ENCODE measurements around the gene TMPRSS11A. TPM values are rescaled to one million over a fixed set of nuclear protein-coding genes. Genes with fewer than 3 reads are reported as not detected.

Gene TMPRSS11A
- total and polyA plus RNA-seq, 4 donors, result not detected

DNA sequence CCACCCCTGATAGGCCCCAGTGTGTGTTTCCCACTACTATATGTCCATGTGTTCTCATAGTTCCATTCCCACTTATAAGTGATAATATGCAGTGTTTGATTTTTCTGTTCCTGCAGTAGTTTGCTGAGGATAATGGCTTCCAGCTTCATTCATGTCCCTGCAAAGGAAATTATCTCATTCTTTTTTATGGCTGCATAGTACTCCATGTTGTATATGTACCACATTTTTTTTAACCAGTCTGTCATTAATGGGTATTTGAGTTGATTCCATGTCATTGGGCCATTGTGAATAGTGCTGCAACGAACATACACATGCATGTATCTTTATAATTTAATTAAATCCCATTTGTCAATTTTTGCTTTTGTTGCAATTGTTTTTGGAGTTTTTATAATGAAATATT is 10.3 kb upstream of the TMPRSS11A start:
- no peaks in the 10 kb centered on the region for H3K4me1 ChIP-seq (ENCODE audit: control insufficient read depth in 5 of 5, insufficient read depth in 5 of 5, low read length in 5 of 5)
- H3K4me3 ChIP-seq, result no peak overlapping the region
- DNase-seq (no peak), ATAC-seq (ENCODE audit: insufficient read depth, low FRiP score) (no peak)
- H3K9me3 ChIP-seq (ENCODE audit: control insufficient read depth in 4 of 4, insufficient read depth in 3 of 4, low read length in 3 of 4), result peaks cover 0 to 5% (median 0%) of the 10 kb centered on the region in 4 donors
- no peak overlapping the region for H3K27ac ChIP-seq (ENCODE audit: low read depth in 1 of 2, low read length in 1 of 2)
- no peaks in the 10 kb centered on the region for H3K36me3 ChIP-seq (ENCODE audit: control insufficient read depth in 4 of 4, insufficient read depth in 4 of 4, low read length in 4 of 4)
- no peaks in the 10 kb centered on the region for H3K27me3 ChIP-seq (ENCODE audit: control insufficient read depth in 3 of 3, insufficient read depth in 3 of 3, low read length in 2 of 3)
- 81 to 84% methylated on average over 1 of the region's 1 CpG for WGBS, 2 donors
- TF ChIP-seq, protein P1, sequence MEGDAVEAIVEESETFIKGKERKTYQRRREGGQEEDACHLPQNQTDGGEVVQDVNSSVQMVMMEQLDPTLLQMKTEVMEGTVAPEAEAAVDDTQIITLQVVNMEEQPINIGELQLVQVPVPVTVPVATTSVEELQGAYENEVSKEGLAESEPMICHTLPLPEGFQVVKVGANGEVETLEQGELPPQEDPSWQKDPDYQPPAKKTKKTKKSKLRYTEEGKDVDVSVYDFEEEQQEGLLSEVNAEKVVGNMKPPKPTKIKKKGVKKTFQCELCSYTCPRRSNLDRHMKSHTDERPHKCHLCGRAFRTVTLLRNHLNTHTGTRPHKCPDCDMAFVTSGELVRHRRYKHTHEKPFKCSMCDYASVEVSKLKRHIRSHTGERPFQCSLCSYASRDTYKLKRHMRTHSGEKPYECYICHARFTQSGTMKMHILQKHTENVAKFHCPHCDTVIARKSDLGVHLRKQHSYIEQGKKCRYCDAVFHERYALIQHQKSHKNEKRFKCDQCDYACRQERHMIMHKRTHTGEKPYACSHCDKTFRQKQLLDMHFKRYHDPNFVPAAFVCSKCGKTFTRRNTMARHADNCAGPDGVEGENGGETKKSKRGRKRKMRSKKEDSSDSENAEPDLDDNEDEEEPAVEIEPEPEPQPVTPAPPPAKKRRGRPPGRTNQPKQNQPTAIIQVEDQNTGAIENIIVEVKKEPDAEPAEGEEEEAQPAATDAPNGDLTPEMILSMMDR (IDR thresholded peaks at IDR 0.05; ENCODE audit: control extremely low read depth, extremely low read depth), result no peak
- no peak overlapping the region for H3K9ac ChIP-seq (ENCODE audit: insufficient read depth in 1 of 2, low read length in 2 of 2)

DNA sequence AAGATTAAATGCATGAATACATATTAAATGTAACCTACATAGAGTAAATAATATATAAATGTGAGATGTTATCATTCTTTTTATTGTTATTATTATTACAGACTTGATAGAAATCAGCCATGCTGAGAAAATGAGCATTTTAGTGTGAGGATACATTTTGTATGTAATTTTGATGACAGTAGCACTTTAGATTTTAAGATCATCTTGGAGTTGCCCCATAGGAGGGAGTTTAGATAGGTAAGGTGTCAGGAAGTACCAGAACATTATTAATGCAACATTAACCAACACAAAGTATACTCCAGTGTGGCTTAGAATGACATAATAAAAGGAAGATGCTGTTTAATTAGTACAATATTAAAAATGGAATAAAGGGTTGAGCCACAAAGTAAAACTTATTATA is 8.4 kb downstream of the TMPRSS11A start:
- H3K27me3 ChIP-seq (ENCODE audit: control insufficient read depth in 3 of 3, insufficient read depth in 3 of 3, low read length in 2 of 3), result no peaks in the 10 kb centered on the region
- no peak overlapping the region for H3K4me3 ChIP-seq
- DNase-seq (no peak), ATAC-seq (ENCODE audit: insufficient read depth, low FRiP score) (no peak)
- H3K4me1 ChIP-seq (ENCODE audit: control insufficient read depth in 5 of 5, insufficient read depth in 5 of 5, low read length in 5 of 5), result no peaks in the 10 kb centered on the region
- H3K9ac ChIP-seq (ENCODE audit: insufficient read depth in 1 of 2, low read length in 2 of 2), result no peak overlapping the region
- TF ChIP-seq, protein P1 (IDR thresholded peaks at IDR 0.05; ENCODE audit: control extremely low read depth, extremely low read depth), result no peak
- no peaks in the 10 kb centered on the region for H3K36me3 ChIP-seq (ENCODE audit: control insufficient read depth in 4 of 4, insufficient read depth in 4 of 4, low read length in 4 of 4)
- no peak overlapping the region for H3K27ac ChIP-seq (ENCODE audit: low read depth in 1 of 2, low read length in 1 of 2)
- H3K9me3 ChIP-seq (ENCODE audit: control insufficient read depth in 4 of 4, insufficient read depth in 3 of 4, low read length in 3 of 4), result peaks cover 0 to 6% (median 0%) of the 10 kb centered on the region in 4 donors

DNA sequence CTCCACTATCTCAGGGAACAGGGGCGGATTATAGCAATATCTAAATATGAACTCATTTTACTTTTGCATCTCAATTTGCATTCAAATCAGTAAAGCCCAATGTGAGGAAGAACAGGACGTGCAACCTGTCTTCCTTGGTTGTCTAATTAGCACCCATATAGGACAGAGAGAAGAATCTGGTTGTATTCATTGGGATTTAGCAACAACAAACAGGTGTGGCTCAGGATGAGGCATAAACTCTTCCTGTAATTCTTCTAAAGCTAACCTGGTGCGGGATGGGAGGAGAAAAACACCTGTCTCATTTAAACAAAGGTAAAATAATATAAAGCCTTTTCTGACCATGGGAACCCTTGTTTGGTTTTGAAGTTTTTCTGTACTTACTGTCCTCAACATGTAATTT is 22.2 kb downstream of the TMPRSS11A start:
- H3K9ac ChIP-seq (ENCODE audit: insufficient read depth in 1 of 2, low read length in 2 of 2), result no peak overlapping the region
- ATAC-seq (ENCODE audit: insufficient read depth, low FRiP score) (no peak), DNase-seq (no peak)
- no peaks in the 10 kb centered on the region for H3K27me3 ChIP-seq (ENCODE audit: control insufficient read depth in 3 of 3, insufficient read depth in 3 of 3, low read length in 2 of 3)
- no peak overlapping the region for H3K4me3 ChIP-seq
- no peaks in the 10 kb centered on the region for H3K36me3 ChIP-seq (ENCODE audit: control insufficient read depth in 4 of 4, insufficient read depth in 4 of 4, low read length in 4 of 4)
- H3K9me3 ChIP-seq (ENCODE audit: control insufficient read depth in 4 of 4, insufficient read depth in 3 of 4, low read length in 3 of 4), result peaks cover 0 to 9% (median 0%) of the 10 kb centered on the region in 4 donors
- TF ChIP-seq, protein P1 (IDR thresholded peaks at IDR 0.05; ENCODE audit: control extremely low read depth, extremely low read depth), result no peak
- H3K27ac ChIP-seq (ENCODE audit: low read depth in 1 of 2, low read length in 1 of 2), result no peak overlapping the region
- WGBS, 2 donors, result 76 to 83% methylated on average over 3 of the region's 3 CpGs
- H3K4me1 ChIP-seq (ENCODE audit: control insufficient read depth in 5 of 5, insufficient read depth in 5 of 5, low read length in 5 of 5), result no peaks in the 10 kb centered on the region

DNA sequence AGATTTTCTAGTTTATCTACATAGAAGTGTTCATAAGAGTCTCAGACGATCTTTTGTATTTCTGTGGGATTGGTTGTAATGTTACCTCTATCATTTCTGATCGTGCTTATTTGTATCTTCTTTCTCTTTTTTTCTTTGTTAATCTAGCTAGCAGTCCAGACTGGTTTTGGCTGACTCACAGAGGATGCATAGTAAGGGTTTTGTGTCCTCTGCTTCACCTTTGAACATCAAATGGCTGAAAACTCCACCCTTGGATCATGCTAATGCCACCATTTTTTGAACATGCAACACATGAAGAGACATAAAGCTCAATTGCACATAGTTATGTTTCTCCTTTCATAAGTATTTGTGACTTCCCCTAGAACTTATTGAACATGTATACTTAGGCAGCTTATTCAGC is 22.8 kb downstream of the TMPRSS11A start:
- no peak for ATAC-seq (ENCODE audit: insufficient read depth, low FRiP score)
- TF ChIP-seq, protein P1 (IDR thresholded peaks at IDR 0.05; ENCODE audit: control extremely low read depth, extremely low read depth), result no peak

More for the DNA sequence above, 22.8 kb downstream of the TMPRSS11A start:
- H3K4me3 ChIP-seq, result no peak overlapping the region
- DNase-seq, result no peak
- H3K36me3 ChIP-seq (ENCODE audit: control insufficient read depth in 4 of 4, insufficient read depth in 4 of 4, low read length in 4 of 4), result no peaks in the 10 kb centered on the region
- H3K4me1 ChIP-seq (ENCODE audit: control insufficient read depth in 5 of 5, insufficient read depth in 5 of 5, low read length in 5 of 5), result no peaks in the 10 kb centered on the region
- H3K9ac ChIP-seq (ENCODE audit: insufficient read depth in 1 of 2, low read length in 2 of 2), result no peak overlapping the region
- H3K27ac ChIP-seq (ENCODE audit: low read depth in 1 of 2, low read length in 1 of 2), result no peak overlapping the region
- WGBS, 2 donors, result 87 to 92% methylated on average over 2 of the region's 2 CpGs
- peaks cover 0 to 9% (median under 1%) of the 10 kb centered on the region in 4 donors for H3K9me3 ChIP-seq (ENCODE audit: control insufficient read depth in 4 of 4, insufficient read depth in 3 of 4, low read length in 3 of 4)
- H3K27me3 ChIP-seq (ENCODE audit: control insufficient read depth in 3 of 3, insufficient read depth in 3 of 3, low read length in 2 of 3), result no peaks in the 10 kb centered on the region
